ENCODE data around the gene PDK2.
A peak's percentile ranks its signal among the peaks of the same experiment; 100 is the strongest.

PDK2 gene

GRCh38 chr17:50094753-50095619 is at the start of gene PDK2:
TSS of gene PDK2 (plus strand) at chr17:50095351. CDS start at chr17:50095436, 85 bp downstream.
- peak; percentile 90 to 96 for DNase-seq (ENCODE audit: low read depth in 2 of 2)

- DNase-seq (ENCODE audit: low read depth in 2 of 2): no peak
These were observed 49.0 kb upstream of the PDK2 start for GRCh38 chr17:50046179-50046578.

- no peak for DNase-seq (ENCODE audit: low read depth in 2 of 2)
These were observed 48.5 kb upstream of the PDK2 start for GRCh38 chr17:50046667-50047066.

- no peak for DNase-seq (ENCODE audit: low read depth in 2 of 2)
These were observed 48.1 kb upstream of the PDK2 start for GRCh38 chr17:50047083-50047482.

GRCh38 chr17:50047488-50048126 is 47.5 kb upstream of the PDK2 start:
- DNase-seq (ENCODE audit: low read depth in 2 of 2): no peak

GRCh38 chr17:50048146-50048720 is 46.9 kb upstream of the PDK2 start:
- no peak for DNase-seq (ENCODE audit: low read depth in 2 of 2)

GRCh38 chr17:50048988-50049387 is 46.2 kb upstream of the PDK2 start:
- DNase-seq (ENCODE audit: low read depth in 2 of 2): no peak

GRCh38 chr17:50049636-50050035 is 45.5 kb upstream of the PDK2 start:
- DNase-seq (ENCODE audit: low read depth in 2 of 2): no peak

- no peak for DNase-seq (ENCODE audit: low read depth in 2 of 2)
These were observed 44.6 kb upstream of the PDK2 start for GRCh38 chr17:50050431-50051032.

GRCh38 chr17:50051082-50051576 is 44.0 kb upstream of the PDK2 start:
- peak; percentile 56 to 60 for DNase-seq (ENCODE audit: low read depth in 2 of 2)

- DNase-seq (ENCODE audit: low read depth in 2 of 2): no peak
These were observed 43.5 kb upstream of the PDK2 start for GRCh38 chr17:50051606-50052005.

GRCh38 chr17:50052241-50052796 is 42.8 kb upstream of the PDK2 start:
- no peak for DNase-seq (ENCODE audit: low read depth in 2 of 2)

GRCh38 chr17:50052822-50053653 is 42.1 kb upstream of the PDK2 start:
- DNase-seq (ENCODE audit: low read depth in 2 of 2): no peak

GRCh38 chr17:50053654-50053960 is 41.5 kb upstream of the PDK2 start:
- DNase-seq (ENCODE audit: low read depth in 2 of 2): no peak

- DNase-seq (ENCODE audit: low read depth in 2 of 2): no peak
These were observed 40.1 kb upstream of the PDK2 start for GRCh38 chr17:50055055-50055425.

GRCh38 chr17:50055426-50056216 is 39.5 kb upstream of the PDK2 start, which contains the start of gene ITGA3:
TSS of gene ITGA3 (plus strand) at chr17:50056110. CDS start at chr17:50056440, 330 bp downstream.
- DNase-seq (ENCODE audit: low read depth in 2 of 2): peak; percentile 33 to 50

- peak; percentile 35 to 46 for DNase-seq (ENCODE audit: low read depth in 2 of 2)
These were observed 38.8 kb upstream of the PDK2 start for GRCh38 chr17:50056217-50056960.

- DNase-seq (ENCODE audit: low read depth in 2 of 2): no peak
These were observed 38.2 kb upstream of the PDK2 start for GRCh38 chr17:50056961-50057330.

- no peak for DNase-seq (ENCODE audit: low read depth in 2 of 2)
These were observed 37.6 kb upstream of the PDK2 start for GRCh38 chr17:50057521-50057991.
